Lower leg skin (tissue), 4 donors: ENCODE data around the gene B3GLCT. TPM values are rescaled to one million over a fixed set of nuclear protein-coding genes. Genes with fewer than 3 reads are reported as not detected.

Source experiments
- DNase-seq, 2 donors: peaks; one replicate each; pipeline ENCODE4 v3.0.0-alpha.2; 2019; ENCODE audit warnings: low spot score in 2 of 2
- H3K4me3 ChIP-seq: fragments of 200-600 bp; sonication (generic); 2 replicates; pipeline ENCODE4 v1.5.1; 2017; ENCODE audit warnings: mild to moderate bottlenecking, low read depth; ENCODE audit not compliant: poor library complexity, severe bottlenecking
- CTCF ChIP-seq, 3 donors: fragments of 450-650 bp; IDR thresholded peaks; one replicate each; pipeline ENCODE4 v1.5.1; 2016; ENCODE audit warnings: antibody characterized with exemption in 3 of 3, mild to moderate bottlenecking in 3 of 3, moderate library complexity in 2 of 3
- POLR2A ChIP-seq, 2 donors: fragments of 450-650 bp; IDR thresholded peaks; one replicate each; pipeline ENCODE4 v1.6.1; 2016 to 2017; ENCODE audit warnings: antibody characterized with exemption in 2 of 2, mild to moderate bottlenecking in 1 of 2, moderate library complexity in 1 of 2
- WGBS, 2 donors: methylation state at CpG; one replicate each; pipeline ENCODE4 v1.1.5; 2018; 5-methylcytosine and 5-hydroxymethylcytosine counted together
- intact Hi-C: fragments of 100-400 bp; cut with DNase I; formaldehyde crosslinking; loops from one replicate; pipeline ENCODE4 v1.15.0; 2023; ENCODE audit warnings: low total_unique reads
- total RNA-seq, 4 donors: library from RNA; depleted of rRNA; stranded (reverse); fragments of >200 nt; gene quantifications; one replicate each; pipeline ENCODE4 v1.1.0, GENCODE V29; 2016

B3GLCT gene
- total RNA-seq, 4 donors from 2014 or later = 3.2 to 9.1 (median 6.2) TPM

- 81 to 88% methylated on average over 2 of the region's 2 CpGs for WGBS, 2 donors
- TF ChIP-seq POLR2A (IDR thresholded peaks at IDR 0.05) (no peak), CTCF (IDR thresholded peaks at IDR 0.05) (no peak)
- no peak overlapping the region for H3K4me3 ChIP-seq
- intact Hi-C loops = no loop called here
- no peak for DNase-seq
Measured at GRCh38 chr13:31311921-31312320, 112.1 kb downstream of the B3GLCT start.

DNA sequence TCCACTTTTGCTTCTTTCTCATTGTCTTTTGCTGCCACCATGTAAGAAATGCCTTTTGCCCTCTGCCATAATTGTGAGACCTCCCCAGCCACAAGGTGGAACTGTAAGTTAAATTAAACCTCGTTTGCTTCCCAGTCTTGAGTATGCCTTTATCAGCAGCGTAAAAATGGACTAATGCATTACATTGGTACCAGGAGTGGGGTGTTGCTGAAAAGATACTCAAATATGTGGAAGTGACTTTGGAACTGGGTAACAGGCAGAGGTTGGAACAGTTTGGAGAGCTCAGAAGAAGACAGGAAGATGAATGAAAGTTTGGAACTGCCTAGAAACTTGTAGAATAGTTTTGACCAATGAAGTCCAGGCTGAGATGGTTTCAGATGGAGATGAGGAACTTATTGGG is 115.2 kb downstream of the B3GLCT start:
- intact Hi-C loops = no loop called here
- TF ChIP-seq CTCF (IDR thresholded peaks at IDR 0.05) (no peak), POLR2A (IDR thresholded peaks at IDR 0.05) (no peak)
- H3K4me3 ChIP-seq = no peak overlapping the region
- WGBS, 2 donors = 96% methylated on average over 2 of the region's 2 CpGs
- no peak for DNase-seq

- TF ChIP-seq CTCF (IDR thresholded peaks at IDR 0.05) (no peak), POLR2A (IDR thresholded peaks at IDR 0.05) (no peak)
- WGBS, 2 donors = 94 to 96% methylated on average over 4 of the region's 4 CpGs
- H3K4me3 ChIP-seq = no peak overlapping the region
- DNase-seq = no peak
- intact Hi-C loops = no loop called here
Measured at GRCh38 chr13:31320946-31321345, 121.2 kb downstream of the B3GLCT start.

GRCh38 chr13:31321457-31321856 is 121.7 kb downstream of the B3GLCT start:
- no peak overlapping the region for H3K4me3 ChIP-seq
- 95% methylated on average over 3 of the region's 3 CpGs for WGBS, 2 donors
- DNase-seq = no peak
- TF ChIP-seq POLR2A (IDR thresholded peaks at IDR 0.05) (no peak), CTCF (IDR thresholded peaks at IDR 0.05) (no peak)
- intact Hi-C loops = no loop called here

DNA sequence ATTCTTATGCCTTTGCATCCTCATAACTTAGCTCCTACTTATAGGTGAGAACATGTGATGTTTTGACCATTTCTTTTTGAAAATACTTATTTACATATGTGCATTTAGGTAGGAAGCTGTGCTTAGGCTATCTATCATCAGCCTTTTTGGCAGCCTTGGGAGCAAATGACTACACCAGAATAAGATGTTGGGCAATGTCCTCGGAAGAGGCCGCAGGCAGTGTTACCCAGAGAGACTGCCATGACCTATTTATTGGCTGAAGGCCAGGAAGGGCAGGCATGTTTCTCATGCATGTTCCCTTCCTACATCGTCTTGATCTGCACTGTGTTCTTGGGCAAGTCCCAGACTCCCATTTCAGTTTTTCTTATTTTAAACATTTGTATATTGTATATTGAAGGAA is 122.3 kb downstream of the B3GLCT start:
- no peak for TF ChIP-seq CTCF (IDR thresholded peaks at IDR 0.05)
- TF ChIP-seq POLR2A (IDR thresholded peaks at IDR 0.05) = no peak
- 50 to 52% methylated on average over 3 of the region's 3 CpGs for WGBS, 2 donors
- intact Hi-C loops = no loop called here
- DNase-seq = peak in 1 of 2 donors; percentile 52
- H3K4me3 ChIP-seq = no peak overlapping the region

- no peak for DNase-seq
- intact Hi-C loops = no loop called here
- no peak for TF ChIP-seq CTCF (IDR thresholded peaks at IDR 0.05)
- TF ChIP-seq POLR2A (IDR thresholded peaks at IDR 0.05) = no peak
- 91 to 92% methylated on average over 6 of the region's 6 CpGs for WGBS, 2 donors
- no peak overlapping the region for H3K4me3 ChIP-seq
Measured at GRCh38 chr13:31322702-31323405, 123.1 kb downstream of the B3GLCT start.
